Activated CD8-positive, alpha-beta memory T cell treated with anti-CD3 and anti-CD28 coated beads, Interleukin-2, amount 50 U/mL, for 1 hour (primary cell): ENCODE data around the gene CKAP5.
"Not testable (repeated sequence)": the region's sequence is repeated elsewhere in the genome, so short reads cannot be mapped to it uniquely, and the experiment has no call there.

Experiments used
- DNase-seq: peaks from one replicate; pipeline ENCODE4 v3.0.0-alpha.2; 2020; ENCODE audit errors: extremely low read depth

Gene CKAP5

GRCh38 chr11:46855167-46855566 is 9.1 kb upstream of the CKAP5 start:
- DNase-seq, result no peak

- DNase-seq, result no peak
Measured at GRCh38 chr11:46850829-46851380, 4.8 kb upstream of the CKAP5 start.

- no peak for DNase-seq
Measured at GRCh38 chr11:46849631-46850030, 3.6 kb upstream of the CKAP5 start.

- DNase-seq, result no peak
Measured at GRCh38 chr11:46846510-46846830, 390 bp upstream of the CKAP5 start.

- no peak for DNase-seq
Measured at GRCh38 chr11:46845440-46845739, 690 bp downstream of the CKAP5 start.

GRCh38 chr11:46840116-46840515 is 6.0 kb downstream of the CKAP5 start:
- no peak for DNase-seq

- no peak for DNase-seq
Measured at GRCh38 chr11:46838501-46838900, 7.6 kb downstream of the CKAP5 start.

GRCh38 chr11:46837860-46838259 is 8.2 kb downstream of the CKAP5 start:
- DNase-seq, result no peak

- no peak for DNase-seq
Measured at GRCh38 chr11:46836870-46837269, 9.2 kb downstream of the CKAP5 start.

GRCh38 chr11:46836431-46836830 is 9.6 kb downstream of the CKAP5 start:
- no peak for DNase-seq

- no peak for DNase-seq
Measured at GRCh38 chr11:46835897-46836296, 10.2 kb downstream of the CKAP5 start.

- no peak for DNase-seq
Measured at GRCh38 chr11:46834821-46835220, 11.3 kb downstream of the CKAP5 start.

GRCh38 chr11:46832511-46833214 is 13.4 kb downstream of the CKAP5 start:
- no peak for DNase-seq

- DNase-seq, result no peak
Measured at GRCh38 chr11:46827995-46828394, 18.1 kb downstream of the CKAP5 start.

GRCh38 chr11:46826310-46827044 is 19.6 kb downstream of the CKAP5 start:
- peak; percentile 31 for DNase-seq

- no peak for DNase-seq
Measured at GRCh38 chr11:46808799-46809431, 37.2 kb downstream of the CKAP5 start.

GRCh38 chr11:46801694-46802470 is 44.2 kb downstream of the CKAP5 start:
- no peak for DNase-seq

- DNase-seq, result no peak
Measured at GRCh38 chr11:46800177-46800576, 45.9 kb downstream of the CKAP5 start.

GRCh38 chr11:46799725-46800124 is 46.4 kb downstream of the CKAP5 start:
- not testable (repeated sequence) for DNase-seq

- no peak for DNase-seq
Measured at GRCh38 chr11:46778416-46778815, 67.7 kb downstream of the CKAP5 start.

GRCh38 chr11:46776878-46777277 is 69.2 kb downstream of the CKAP5 start:
- DNase-seq, result no peak

- DNase-seq, result no peak
Measured at GRCh38 chr11:46769636-46770221, 76.4 kb downstream of the CKAP5 start.
